ENCODE measurements around the gene FAM107A. TPM values are rescaled to one million over a fixed set of nuclear protein-coding genes. Genes with fewer than 3 reads are reported as not detected.

The FAM107A gene
- total and polyA plus RNA-seq, 9 of the 15 experiments (the other 6 are each of a cell fraction or from before 2014, with no cell fraction given): 0.07 TPM; not detected in 8

DNA sequence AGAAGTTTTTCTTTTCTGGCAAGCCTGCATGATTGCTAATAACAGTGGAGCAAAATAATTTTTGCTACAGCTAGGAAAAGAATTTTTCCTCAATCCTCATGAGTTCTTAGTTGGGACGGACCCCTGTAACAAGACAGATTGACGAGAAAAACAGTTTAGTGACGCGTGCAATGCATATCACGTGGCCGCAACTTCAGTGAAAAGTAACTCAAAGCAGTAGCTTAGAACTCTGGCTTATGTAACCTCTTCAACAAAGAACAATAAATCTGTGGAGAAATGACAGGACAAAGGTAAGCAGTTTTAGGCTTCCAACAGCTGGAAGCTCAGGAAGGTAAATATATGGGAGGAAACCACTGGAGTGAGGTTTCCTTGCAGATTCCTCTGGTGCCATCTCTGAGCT is 19.7 kb downstream of the FAM107A start:
- H3K79me2 ChIP-seq (ENCODE audit: control insufficient read depth, insufficient read depth, low read length): no peaks in the 10 kb centered on the region
- no peak overlapping the region for H2AFZ ChIP-seq (ENCODE audit: low read depth, low read length)
- FAIRE-seq (no peak), DNase-seq (ENCODE audit: extremely low read depth in 1 of 4, low spot score in 3 of 4) (no peak), ATAC-seq (no peak)
- WGBS (ENCODE audit: insufficient coverage, low coverage, missing lambda C conversion rate): 16% methylated on average over 6 of the region's 6 CpGs
- H3K9me3 ChIP-seq (replicated peaks; ENCODE audit: control insufficient read depth, insufficient read depth, low read depth, low read length): no peaks in the 10 kb centered on the region
- peaks cover 0 to 20% of the 10 kb centered on the region in 2 experiments; a peak in 1 of 5 replicates for H3K27me3 ChIP-seq (ENCODE audit: control insufficient read depth in 2 of 2, insufficient read depth in 2 of 2, low read length in 2 of 2)
- H3K4me3 ChIP-seq: no peak overlapping the region
- no TSS peak for BruUV-seq (replicated peaks)
- H3K36me3 ChIP-seq (ENCODE audit: control insufficient read depth, insufficient read depth, low read length): no peaks in the 10 kb centered on the region
- no peak overlapping the region for H3K27ac ChIP-seq (ENCODE audit: extremely low read depth, low read depth, low read length)
- no peak overlapping the region for H3K9ac ChIP-seq (ENCODE audit: insufficient read depth in 1 of 2, low read depth in 2 of 2, low read length in 2 of 2)
- no peak overlapping the region for H3K4me2 ChIP-seq (ENCODE audit: insufficient read depth, low read length)
- in situ Hi-C loops (cut with MboI) (no loop called here), intact Hi-C loops (cut with micrococcal nuclease) (no loop called here)
- ChIA-PET CTCF (ENCODE audit: low intra/inter-chr PET ratio) (no interaction called here), POLR2A (interaction anchor here (1.1 kb wide), 1 partner anchor 83 kb away, joined by 3 read pairs; no protein-coding TSS in a partner anchor)
- H4K20me1 ChIP-seq (replicated peaks; ENCODE audit: control insufficient read depth, insufficient read depth, low read length): no peaks in the 10 kb centered on the region
- no peak for TF ChIP-seq RBBP5 (IDR thresholded peaks at IDR 0.05; ENCODE audit: borderline replicate concordance, insufficient read depth, low read length, poor library complexity, severe bottlenecking)
- H3K9me1 ChIP-seq (ENCODE audit: control insufficient read depth, insufficient read depth, low read length): no peaks in the 10 kb centered on the region
- no peaks in the 10 kb centered on the region for H3K4me1 ChIP-seq (replicated peaks in 1 of 2; ENCODE audit: control insufficient read depth in 2 of 2, insufficient read depth in 2 of 2, low read length in 2 of 2)

DNA sequence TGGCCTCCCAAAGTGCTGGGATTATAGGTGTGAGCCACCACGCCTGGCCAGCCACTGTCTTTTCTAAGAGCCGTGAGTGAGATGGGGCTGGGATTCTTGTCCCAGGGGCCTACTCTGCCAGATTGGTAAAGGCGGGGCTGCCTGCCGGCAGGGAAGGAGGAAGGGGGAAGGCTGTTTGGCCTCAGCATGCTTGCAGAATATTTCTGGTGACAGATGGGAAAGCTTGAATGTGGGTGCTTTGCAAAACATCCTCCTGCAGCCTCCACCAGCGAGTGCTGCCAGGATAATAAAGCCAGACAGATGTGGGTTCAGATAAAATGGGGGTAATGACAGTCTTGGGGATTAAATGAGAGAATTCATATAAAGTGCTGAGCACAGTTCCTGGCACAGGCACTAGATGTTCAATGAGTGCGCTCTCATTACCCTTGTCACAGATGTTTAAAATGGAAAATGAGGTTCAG is 20.4 kb downstream of the FAM107A start:
- Histone ChIP-seq H3K27me3 (ENCODE audit: control insufficient read depth in 2 of 2, insufficient read depth in 2 of 2, low read length in 2 of 2) (peaks cover 0 to 16% of the 10 kb centered on the region in 2 experiments; a peak in 1 of 5 replicates), H3K9me3 (replicated peaks; ENCODE audit: control insufficient read depth, insufficient read depth, low read depth, low read length) (no peaks in the 10 kb centered on the region), H3K4me2 (ENCODE audit: insufficient read depth, low read length) (no peak overlapping the region), H3K9me1 (ENCODE audit: control insufficient read depth, insufficient read depth, low read length) (no peaks in the 10 kb centered on the region), H4K20me1 (replicated peaks; ENCODE audit: control insufficient read depth, insufficient read depth, low read length) (no peaks in the 10 kb centered on the region), H3K4me3 (no peak overlapping the region), H2AFZ (ENCODE audit: low read depth, low read length) (no peak overlapping the region), H3K79me2 (ENCODE audit: control insufficient read depth, insufficient read depth, low read length) (no peaks in the 10 kb centered on the region), H3K27ac (ENCODE audit: extremely low read depth, low read depth, low read length) (no peak overlapping the region), H3K9ac (ENCODE audit: insufficient read depth in 1 of 2, low read depth in 2 of 2, low read length in 2 of 2) (no peak overlapping the region), H3K36me3 (ENCODE audit: control insufficient read depth, insufficient read depth, low read length) (no peaks in the 10 kb centered on the region), H3K4me1 (replicated peaks in 1 of 2; ENCODE audit: control insufficient read depth in 2 of 2, insufficient read depth in 2 of 2, low read length in 2 of 2) (no peaks in the 10 kb centered on the region)
- intact Hi-C loops (cut with micrococcal nuclease): no loop called here
- 5% methylated on average over 5 of the region's 6 CpGs for WGBS (ENCODE audit: insufficient coverage, low coverage, missing lambda C conversion rate)
- in situ Hi-C loops (cut with MboI): no loop called here
- no peak for TF ChIP-seq KAT2B (IDR thresholded peaks at IDR 0.05; ENCODE audit: low read depth, low read length)
- no peak for TF ChIP-seq PPARD (CRISPR knock-in tag; IDR thresholded peaks at IDR 0.05)
- TF ChIP-seq HLTF (IDR thresholded peaks at IDR 0.05): no peak
- TF ChIP-seq, protein P1, sequence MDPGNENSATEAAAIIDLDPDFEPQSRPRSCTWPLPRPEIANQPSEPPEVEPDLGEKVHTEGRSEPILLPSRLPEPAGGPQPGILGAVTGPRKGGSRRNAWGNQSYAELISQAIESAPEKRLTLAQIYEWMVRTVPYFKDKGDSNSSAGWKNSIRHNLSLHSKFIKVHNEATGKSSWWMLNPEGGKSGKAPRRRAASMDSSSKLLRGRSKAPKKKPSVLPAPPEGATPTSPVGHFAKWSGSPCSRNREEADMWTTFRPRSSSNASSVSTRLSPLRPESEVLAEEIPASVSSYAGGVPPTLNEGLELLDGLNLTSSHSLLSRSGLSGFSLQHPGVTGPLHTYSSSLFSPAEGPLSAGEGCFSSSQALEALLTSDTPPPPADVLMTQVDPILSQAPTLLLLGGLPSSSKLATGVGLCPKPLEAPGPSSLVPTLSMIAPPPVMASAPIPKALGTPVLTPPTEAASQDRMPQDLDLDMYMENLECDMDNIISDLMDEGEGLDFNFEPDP (CRISPR knock-in tag; IDR thresholded peaks at IDR 0.05): no peak
- TF ChIP-seq ARHGAP35 (IDR thresholded peaks at IDR 0.05; ENCODE audit: partially characterized antibody): no peak
- no peak for TF ChIP-seq MTA1 (IDR thresholded peaks at IDR 0.05; ENCODE audit: borderline replicate concordance)
- no peak for TF ChIP-seq ESRRA (IDR thresholded peaks at IDR 0.05; ENCODE audit: borderline replicate concordance, low read depth)
- no peak for TF ChIP-seq MBD2 (IDR thresholded peaks at IDR 0.05; ENCODE audit: borderline replicate concordance, low read depth)
- TF ChIP-seq, protein P2, sequence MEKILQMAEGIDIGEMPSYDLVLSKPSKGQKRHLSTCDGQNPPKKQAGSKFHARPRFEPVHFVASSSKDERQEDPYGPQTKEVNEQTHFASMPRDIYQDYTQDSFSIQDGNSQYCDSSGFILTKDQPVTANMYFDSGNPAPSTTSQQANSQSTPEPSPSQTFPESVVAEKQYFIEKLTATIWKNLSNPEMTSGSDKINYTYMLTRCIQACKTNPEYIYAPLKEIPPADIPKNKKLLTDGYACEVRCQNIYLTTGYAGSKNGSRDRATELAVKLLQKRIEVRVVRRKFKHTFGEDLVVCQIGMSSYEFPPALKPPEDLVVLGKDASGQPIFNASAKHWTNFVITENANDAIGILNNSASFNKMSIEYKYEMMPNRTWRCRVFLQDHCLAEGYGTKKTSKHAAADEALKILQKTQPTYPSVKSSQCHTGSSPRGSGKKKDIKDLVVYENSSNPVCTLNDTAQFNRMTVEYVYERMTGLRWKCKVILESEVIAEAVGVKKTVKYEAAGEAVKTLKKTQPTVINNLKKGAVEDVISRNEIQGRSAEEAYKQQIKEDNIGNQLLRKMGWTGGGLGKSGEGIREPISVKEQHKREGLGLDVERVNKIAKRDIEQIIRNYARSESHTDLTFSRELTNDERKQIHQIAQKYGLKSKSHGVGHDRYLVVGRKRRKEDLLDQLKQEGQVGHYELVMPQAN (IDR thresholded peaks at IDR 0.05; ENCODE audit: borderline replicate concordance): no peak
- CTCF ChIA-PET (ENCODE audit: low intra/inter-chr PET ratio): no interaction called here
- POLR2A ChIA-PET: interaction anchor here (0.6 kb wide), 1 partner anchor 60 kb away, joined by 3 read pairs; no protein-coding TSS in a partner anchor
- DNase-seq (ENCODE audit: extremely low read depth in 1 of 4, low spot score in 3 of 4) (no peak), FAIRE-seq (no peak), ATAC-seq (no peak)
- BruUV-seq (replicated peaks): no TSS peak
